Activated naive CD8-positive, alpha-beta T cell treated with anti-CD3 and anti-CD28 coated beads, Interleukin-2, amount 50 U/mL, for 24 hours (primary cell): ENCODE results near the gene ZNF646.

Experiments
- ATAC-seq: fragments of 150-1000 bp; cut with Tn5 transposase; one replicate; pipeline ENCODE4 v1.10.0; 2021
- DNase-seq: peaks from one replicate; pipeline ENCODE4 v3.0.0; 2021
- H3K27ac Mint-ChIP-seq: one replicate; pipeline ENCODE4 v1.8.0; 2021; ENCODE audit warnings: mild to moderate bottlenecking, mixed read lengths
- H3K27me3 Mint-ChIP-seq: one replicate; pipeline ENCODE4 v1.8.0; 2021; ENCODE audit warnings: mixed read lengths
- H3K36me3 Mint-ChIP-seq: one replicate; pipeline ENCODE4 v1.8.0; 2021; ENCODE audit warnings: low read depth, mixed read lengths
- H3K4me1 Mint-ChIP-seq: one replicate; pipeline ENCODE4 v1.8.0; 2021; ENCODE audit warnings: mixed read lengths
- H3K4me3 Mint-ChIP-seq: one replicate; pipeline ENCODE4 v1.8.0; 2021; ENCODE audit warnings: mild to moderate bottlenecking, moderate library complexity, mixed read lengths
- H3K9me3 Mint-ChIP-seq: one replicate; pipeline ENCODE4 v1.8.0; 2021; ENCODE audit warnings: mixed read lengths

The ZNF646 gene

GRCh38 chr16:31113121-31114120, 39.2 kb downstream of the ZNF646 start:
- H3K4me3 Mint-ChIP-seq = no peak overlapping the region
- peaks cover 35% of the 10 kb centered on the region for H3K4me1 Mint-ChIP-seq
- DNase-seq (no peak), ATAC-seq (no peak)
- no peaks in the 10 kb centered on the region for H3K27me3 Mint-ChIP-seq
- peaks cover 20% of the 10 kb centered on the region for H3K36me3 Mint-ChIP-seq
- H3K27ac Mint-ChIP-seq = peak overlapping the region; percentile 68
- H3K9me3 Mint-ChIP-seq = no peaks in the 10 kb centered on the region

DNA sequence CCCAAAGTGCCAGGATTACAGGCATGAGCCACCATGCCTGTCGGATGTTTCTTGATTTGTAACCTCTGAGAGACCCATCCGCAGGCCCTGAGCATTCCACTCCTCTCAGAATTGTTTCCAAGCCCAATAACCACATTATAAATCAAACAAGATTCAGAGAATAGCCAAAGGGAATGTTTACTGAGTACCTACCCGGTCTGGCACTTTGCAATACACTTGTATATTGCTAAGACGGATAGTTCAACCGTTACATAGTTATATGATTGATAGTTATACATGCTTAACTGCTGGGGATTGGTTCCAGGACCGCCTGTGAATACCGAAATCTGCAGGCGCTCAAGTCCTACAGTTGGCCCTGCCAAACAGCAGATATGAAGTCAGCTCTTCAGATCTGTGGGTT, 40.2 kb downstream of the ZNF646 start:
- no peak for DNase-seq
- peaks cover 22% of the 10 kb centered on the region for H3K36me3 Mint-ChIP-seq
- no peaks in the 10 kb centered on the region for H3K9me3 Mint-ChIP-seq
- no peak overlapping the region for H3K4me3 Mint-ChIP-seq
- no peaks in the 10 kb centered on the region for H3K27me3 Mint-ChIP-seq
- peaks cover 39% of the 10 kb centered on the region for H3K4me1 Mint-ChIP-seq
- H3K27ac Mint-ChIP-seq = no peak overlapping the region
- ATAC-seq = no peak

GRCh38 chr16:31117384-31118222, 43.4 kb downstream of the ZNF646 start, which contains the start of gene KAT8:
KAT8 (plus strand) TSS chr16:31117664; CDS start chr16:31117682, 18 bp downstream.
- H3K36me3 Mint-ChIP-seq = peaks cover 23% of the 10 kb centered on the region
- peak; percentile 93 for ATAC-seq

DNA sequence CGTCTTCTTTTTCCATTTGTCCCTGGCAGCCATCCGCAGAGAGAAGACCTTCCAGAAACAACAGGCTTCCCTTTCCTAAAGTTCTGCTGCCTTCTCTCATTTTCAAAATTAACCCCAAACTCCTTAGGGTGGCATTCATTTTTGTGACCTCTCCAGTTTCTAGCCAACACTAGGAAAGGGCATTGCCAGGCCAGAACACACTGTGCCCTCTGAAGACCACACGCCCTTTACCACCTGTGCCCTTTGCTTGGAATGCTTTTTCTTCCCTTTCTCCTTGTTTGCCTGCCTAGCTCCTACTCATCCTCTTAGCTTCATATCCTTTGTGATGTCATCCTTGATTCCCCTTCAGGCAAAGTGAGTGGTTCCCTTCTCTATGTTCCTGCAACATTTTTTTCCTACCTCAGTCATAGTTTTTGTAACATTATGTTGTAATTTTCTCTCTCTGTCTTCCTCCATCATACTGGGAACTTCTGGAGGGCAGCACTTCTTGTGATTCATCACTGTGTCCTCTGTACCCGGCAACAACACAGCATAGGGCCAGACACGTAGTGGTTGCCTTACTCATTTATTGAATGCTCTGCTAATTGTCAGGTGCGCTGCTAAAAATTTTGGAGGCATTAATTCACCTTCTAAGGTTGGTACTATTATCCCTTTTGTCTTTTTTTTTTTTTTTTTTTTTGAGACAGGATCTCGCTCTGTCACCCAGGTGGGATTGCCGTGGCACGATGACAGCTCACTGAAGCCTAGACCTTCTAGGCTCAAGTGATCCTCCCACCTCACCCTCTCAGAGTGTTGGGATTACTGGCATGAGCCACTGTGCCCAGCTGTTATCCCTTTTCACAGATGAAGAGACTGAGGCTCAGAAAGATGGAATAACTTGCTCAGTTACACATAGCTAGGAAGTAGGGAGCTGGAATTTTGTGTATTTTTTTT, 44.3 kb downstream of the ZNF646 start:
- Mint-ChIP-seq H3K4me3 (peak overlapping the region; percentile 84), H3K4me1 (peaks cover 30% of the 10 kb centered on the region), H3K9me3 (no peaks in the 10 kb centered on the region), H3K27me3 (no peaks in the 10 kb centered on the region), H3K27ac (peak overlapping the region; percentile 83), H3K36me3 (peaks cover 23% of the 10 kb centered on the region)
- ATAC-seq (no peak), DNase-seq (no peak)

More at GRCh38 chr16:31117384-31118222, 43.4 kb downstream of the ZNF646 start, which contains the start of gene KAT8:
- Mint-ChIP-seq H3K27ac (peak within 1 kb of the TSS; percentile 83), H3K27me3 (no peaks in the 10 kb centered on the region), H3K9me3 (no peaks in the 10 kb centered on the region), H3K4me3 (peak within 1 kb of the TSS; percentile 84), H3K4me1 (peaks cover 30% of the 10 kb centered on the region)
- peak; percentile 97 for DNase-seq

DNA sequence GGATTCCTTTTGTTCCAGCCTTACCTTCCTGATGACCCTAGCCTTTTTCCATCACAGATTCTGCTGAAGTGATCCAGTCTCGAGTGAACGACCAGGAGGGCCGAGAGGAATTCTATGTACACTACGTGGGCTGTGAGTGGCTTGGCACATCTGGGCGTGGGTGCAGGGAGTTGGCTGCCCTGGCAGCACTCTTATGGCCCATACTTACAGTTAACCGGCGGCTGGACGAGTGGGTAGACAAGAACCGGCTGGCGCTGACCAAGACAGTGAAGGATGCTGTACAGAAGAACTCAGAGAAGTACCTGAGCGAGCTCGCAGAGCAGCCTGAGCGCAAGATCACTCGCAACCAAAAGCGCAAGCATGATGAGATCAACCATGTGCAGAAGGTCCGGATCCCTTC, 45.9 kb downstream of the ZNF646 start:
- Mint-ChIP-seq H3K4me1 (peaks cover 21% of the 10 kb centered on the region), H3K9me3 (no peaks in the 10 kb centered on the region), H3K4me3 (no peak overlapping the region), H3K27me3 (no peaks in the 10 kb centered on the region), H3K27ac (no peak overlapping the region), H3K36me3 (peaks cover 28% of the 10 kb centered on the region)
- no peak for DNase-seq
- ATAC-seq = no peak

DNA sequence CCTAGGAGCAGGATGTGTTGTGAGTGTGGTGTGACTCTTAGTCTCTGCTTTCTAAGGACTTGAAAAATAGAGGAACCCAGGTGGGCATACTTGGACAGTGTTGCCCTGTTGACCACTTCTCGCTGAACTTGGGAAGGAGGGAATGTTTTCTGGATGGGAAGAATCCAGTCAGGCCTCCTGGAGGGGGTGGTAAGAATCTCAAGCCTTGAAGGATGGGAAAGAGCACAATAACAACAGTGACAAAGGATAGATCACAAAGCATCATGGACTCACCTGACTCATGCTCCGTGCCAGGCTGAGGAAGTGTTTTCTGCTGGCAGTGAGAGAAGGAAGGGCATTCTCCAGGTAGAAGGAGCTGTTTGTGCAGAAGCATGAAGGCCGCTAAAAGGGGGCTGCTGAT, 51.6 kb downstream of the ZNF646 start:
- H3K4me3 Mint-ChIP-seq = no peak overlapping the region
- H3K27ac Mint-ChIP-seq = no peak overlapping the region
- H3K9me3 Mint-ChIP-seq = no peaks in the 10 kb centered on the region
- peaks cover 24% of the 10 kb centered on the region for H3K36me3 Mint-ChIP-seq
- H3K4me1 Mint-ChIP-seq = no peaks in the 10 kb centered on the region
- DNase-seq (no peak), ATAC-seq (no peak)
- H3K27me3 Mint-ChIP-seq = no peaks in the 10 kb centered on the region

GRCh38 chr16:31127182-31127581, 53.0 kb downstream of the ZNF646 start:
- Mint-ChIP-seq H3K36me3 (peaks cover 21% of the 10 kb centered on the region), H3K4me1 (no peaks in the 10 kb centered on the region), H3K4me3 (no peak overlapping the region), H3K9me3 (no peaks in the 10 kb centered on the region), H3K27ac (no peak overlapping the region), H3K27me3 (no peaks in the 10 kb centered on the region)
- ATAC-seq = no peak
- DNase-seq = no peak

DNA sequence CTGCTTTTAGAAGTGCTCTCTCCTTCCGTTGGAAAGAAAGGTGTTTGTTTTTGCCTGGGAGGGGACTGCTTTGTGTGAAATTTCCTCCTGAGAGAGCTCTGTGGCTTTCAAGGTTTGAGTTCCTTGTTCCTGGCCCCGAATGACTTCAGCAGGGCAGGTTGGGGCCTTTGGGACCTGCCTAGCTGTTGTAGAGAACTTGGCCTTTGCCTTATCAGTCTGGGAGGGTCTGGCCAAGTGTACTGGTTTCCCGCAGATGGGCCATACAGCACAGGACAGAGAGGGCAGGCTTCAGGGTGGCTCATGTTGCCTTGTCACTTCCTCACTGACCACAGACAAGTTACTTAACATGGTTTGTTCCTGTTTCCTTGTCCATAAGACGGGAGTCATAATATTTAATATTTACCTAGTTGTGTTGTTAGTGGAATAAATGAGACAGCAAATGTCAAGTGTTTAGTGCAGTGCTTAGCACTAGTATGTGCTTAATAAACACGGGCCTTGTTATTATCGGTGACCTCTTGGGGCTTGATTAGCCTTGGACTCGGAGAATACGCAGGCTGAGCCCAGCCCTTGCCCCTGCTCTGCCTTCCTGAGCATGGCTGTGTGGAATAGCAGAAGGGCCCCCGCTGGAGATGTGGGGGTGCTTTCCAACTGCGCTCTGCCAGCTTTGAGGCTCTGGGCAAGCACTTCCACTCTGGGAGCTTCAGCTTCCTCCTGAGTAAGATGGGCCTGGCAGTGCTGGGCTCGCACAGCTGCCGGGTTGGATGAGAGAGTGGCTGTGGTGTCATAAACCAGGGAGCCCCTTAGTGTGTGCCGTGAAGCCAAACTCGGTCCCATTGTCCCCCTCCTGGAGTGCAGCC, 54.7 kb downstream of the ZNF646 start:
- no peak for DNase-seq
- H3K4me1 Mint-ChIP-seq = no peaks in the 10 kb centered on the region
- H3K9me3 Mint-ChIP-seq = no peaks in the 10 kb centered on the region
- H3K27me3 Mint-ChIP-seq = no peaks in the 10 kb centered on the region
- peak overlapping the region; percentile 57 for H3K27ac Mint-ChIP-seq
- H3K4me3 Mint-ChIP-seq = no peak overlapping the region
- ATAC-seq = no peak
- H3K36me3 Mint-ChIP-seq = peaks cover 18% of the 10 kb centered on the region

DNA sequence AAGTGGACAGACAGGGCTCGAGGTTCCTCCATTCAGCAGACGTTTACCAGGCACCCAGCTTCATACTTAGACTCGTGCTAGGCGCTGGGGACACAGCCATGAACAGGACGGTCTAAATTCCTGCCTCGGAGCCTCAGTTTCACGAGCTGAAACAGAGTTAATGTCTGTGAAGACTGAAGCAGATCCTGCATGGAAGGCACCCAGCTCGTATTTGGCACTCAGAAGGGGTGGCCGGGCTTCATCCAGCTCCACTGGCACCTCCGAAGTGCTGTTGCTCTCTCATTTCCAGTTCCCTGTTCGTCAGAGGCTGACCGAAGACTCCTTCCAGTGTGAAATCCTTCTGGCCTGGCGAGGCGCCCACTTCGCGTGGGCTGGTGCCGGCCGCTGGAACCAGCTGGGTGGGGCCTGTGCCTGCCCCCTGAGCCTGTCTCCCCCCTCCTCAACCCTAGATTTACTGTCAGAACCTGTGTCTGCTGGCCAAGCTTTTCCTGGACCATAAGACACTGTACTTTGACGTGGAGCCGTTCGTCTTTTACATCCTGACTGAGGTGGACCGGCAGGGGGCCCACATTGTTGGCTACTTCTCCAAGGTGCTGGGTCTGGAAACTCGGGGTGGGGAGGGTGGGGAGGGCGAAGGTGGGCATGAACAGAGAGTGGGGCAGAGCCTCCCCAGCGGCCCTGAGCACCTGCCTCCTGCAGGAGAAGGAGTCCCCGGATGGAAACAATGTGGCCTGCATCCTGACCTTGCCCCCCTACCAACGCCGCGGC, 55.5 kb downstream of the ZNF646 start:
- Mint-ChIP-seq H3K27ac (no peak overlapping the region), H3K9me3 (no peaks in the 10 kb centered on the region), H3K4me3 (no peak overlapping the region), H3K4me1 (no peaks in the 10 kb centered on the region), H3K27me3 (no peaks in the 10 kb centered on the region), H3K36me3 (peaks cover 14% of the 10 kb centered on the region)
- ATAC-seq (no peak), DNase-seq (no peak)

GRCh38 chr16:31130336-31130891, 56.2 kb downstream of the ZNF646 start:
- ATAC-seq (no peak), DNase-seq (no peak)
- Mint-ChIP-seq H3K4me3 (no peak overlapping the region), H3K4me1 (no peaks in the 10 kb centered on the region), H3K27me3 (no peaks in the 10 kb centered on the region), H3K36me3 (peaks cover 12% of the 10 kb centered on the region), H3K9me3 (no peaks in the 10 kb centered on the region), H3K27ac (no peak overlapping the region)

DNA sequence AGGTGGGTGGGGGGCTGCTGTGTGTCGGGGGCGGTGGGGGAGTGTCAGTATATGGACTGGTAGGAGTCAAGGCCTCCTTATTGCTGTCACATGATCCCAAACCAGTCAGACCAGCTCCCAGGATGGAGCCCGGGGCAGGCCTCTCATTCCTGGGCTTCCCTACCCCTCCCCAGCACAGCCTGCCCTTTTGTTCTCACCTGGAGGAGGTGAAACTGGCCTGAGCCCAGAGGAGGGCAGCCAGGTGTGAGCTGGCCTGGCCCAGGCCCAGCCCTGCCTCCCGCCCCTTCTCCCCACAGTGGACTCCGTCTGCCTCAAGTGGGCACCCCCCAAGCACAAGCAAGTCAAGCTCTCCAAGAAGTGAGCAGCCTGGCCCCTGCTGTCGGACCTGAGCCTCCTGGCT, 56.7 kb downstream of the ZNF646 start:
- no peak overlapping the region for H3K4me3 Mint-ChIP-seq
- DNase-seq (no peak), ATAC-seq (no peak)
- no peak overlapping the region for H3K27ac Mint-ChIP-seq
- H3K9me3 Mint-ChIP-seq = no peaks in the 10 kb centered on the region
- H3K4me1 Mint-ChIP-seq = no peaks in the 10 kb centered on the region
- peaks cover 10% of the 10 kb centered on the region for H3K36me3 Mint-ChIP-seq
- no peaks in the 10 kb centered on the region for H3K27me3 Mint-ChIP-seq

DNA sequence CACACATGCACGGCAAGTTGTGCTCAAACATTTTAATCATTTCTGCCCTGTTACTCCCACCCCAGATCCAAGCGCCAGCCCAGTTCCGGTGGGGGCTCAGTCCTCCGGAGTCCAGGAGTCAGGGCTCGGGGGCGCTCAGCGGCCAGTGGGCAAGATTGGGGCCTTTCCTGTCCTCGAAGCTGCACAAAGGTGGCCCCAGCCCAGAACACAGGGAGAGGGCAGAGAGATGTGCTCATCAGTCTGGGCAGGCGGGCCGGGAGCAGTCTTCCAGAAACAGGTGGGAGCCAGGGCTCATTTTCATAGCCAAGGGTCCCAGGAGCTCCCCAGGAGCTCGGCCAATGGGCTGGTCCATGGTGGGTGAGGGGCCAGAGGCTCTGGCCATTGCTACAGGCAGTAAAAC, 57.2 kb downstream of the ZNF646 start:
- no peak overlapping the region for H3K4me3 Mint-ChIP-seq
- H3K9me3 Mint-ChIP-seq = no peaks in the 10 kb centered on the region
- no peak overlapping the region for H3K27ac Mint-ChIP-seq
- H3K36me3 Mint-ChIP-seq = peaks cover 8% of the 10 kb centered on the region
- ATAC-seq = no peak
- no peaks in the 10 kb centered on the region for H3K27me3 Mint-ChIP-seq
- no peak for DNase-seq
- no peaks in the 10 kb centered on the region for H3K4me1 Mint-ChIP-seq
